Small intestine (tissue), 7 donors: ENCODE data around the gene LRPAP1. TPM values are rescaled to one million over a fixed set of nuclear protein-coding genes. Genes with fewer than 3 reads are reported as not detected.

Experiments used
- DNase-seq, 2 donors: peaks; one replicate each; pipeline versions ENCODE4 v3.0.0 to v3.0.0-alpha.2; 2013
- FAIRE-seq: peaks from 2 replicates; lab custom pipeline; 2012; peaks lifted over from hg19 to GRCh38; lab: Jason Lieb, UNC
- H3K27ac ChIP-seq, 3 donors: one replicate each; pipeline ENCODE4 v1.5.1; 2013; ENCODE audit warnings: low read length in 2 of 3, mild to moderate bottlenecking in 2 of 3, control low read depth in 1 of 3, inconsistent platforms in 1 of 3, low read depth in 1 of 3, moderate library complexity in 1 of 3
- H3K27me3 ChIP-seq, 3 donors: one replicate each; pipeline ENCODE4 v1.6.1; 2013; ENCODE audit warnings: low read length in 3 of 3, inconsistent platforms in 1 of 3; ENCODE audit not compliant: control insufficient read depth in 3 of 3, insufficient read depth in 3 of 3
- H3K36me3 ChIP-seq, 3 donors: one replicate each; pipeline ENCODE4 v1.6.1; 2013; ENCODE audit warnings: low read length in 3 of 3, inconsistent platforms in 1 of 3, low read depth in 1 of 3, mild to moderate bottlenecking in 1 of 3, moderate library complexity in 1 of 3; ENCODE audit not compliant: control insufficient read depth in 3 of 3, insufficient read depth in 2 of 3
- H3K4me1 ChIP-seq, 3 donors: one replicate each; pipeline ENCODE4 v1.6.1; 2013; ENCODE audit warnings: low read length in 2 of 3, inconsistent platforms in 1 of 3, low read depth in 1 of 3, mild to moderate bottlenecking in 1 of 3, moderate library complexity in 1 of 3; ENCODE audit not compliant: control insufficient read depth in 3 of 3, insufficient read depth in 2 of 3
- H3K4me3 ChIP-seq, 3 donors: one replicate each; pipeline ENCODE4 v1.5.1; 2013; ENCODE audit warnings: low read length in 3 of 3, control low read depth in 1 of 3, inconsistent platforms in 1 of 3, low read depth in 1 of 3, mild to moderate bottlenecking in 1 of 3, moderate library complexity in 1 of 3
- H3K9me3 ChIP-seq, 2 donors: one replicate each; pipeline ENCODE4 v1.6.1; 2013; ENCODE audit warnings: low read depth in 1 of 2, low read length in 1 of 2; ENCODE audit not compliant: control insufficient read depth in 2 of 2, insufficient read depth in 1 of 2
- WGBS, 3 donors: extraction: QIAGEN DNeasy Blood & Tissue Kit; methylation state at CpG; one replicate each; pipeline ENCODE4 v1.1.7; 2013; 5-methylcytosine and 5-hydroxymethylcytosine counted together
- polyA plus RNA-seq, 4 donors: library from polyadenylated mRNA; stranded (reverse) in 3 of 4; unstranded in 1 of 4; fragments of 200-250 nt in 3 of 4; fragments of 120-200 nt in 1 of 4; gene quantifications; one replicate each; pipeline versions ENCODE4 v1.2.1 to v1.2.3, GENCODE V29; 2013
- donor health status: healthy with polysubstance abuse.
- donor health status: control.
- donor health status: control.
- donor health status: Bipolar disorder and iron deficiency.
- donor health status: healthy.

LRPAP1 gene
- polyA plus RNA-seq, 4 donors = 20.1 to 268 (median 69.6) TPM

- FAIRE-seq (no peak), DNase-seq (peak in 1 of 2 donors; percentile 64)
- 52 to 79% (median 78%) methylated on average over 22 to 24 of the region's 24 CpGs for WGBS, 3 donors
- Histone ChIP-seq H3K27me3 (peaks cover 0 to 4% (median under 1%) of the 10 kb centered on the region in 3 donors), H3K27ac (peak overlapping the region in 1 of 3 donors; percentile 75), H3K4me1 (peaks cover 0 to 47% (median 0%) of the 10 kb centered on the region in 3 donors), H3K9me3 (no peaks in the 10 kb centered on the region), H3K4me3 (no peak overlapping the region), H3K36me3 (peaks cover 0 to 60% (median 0%) of the 10 kb centered on the region in 3 donors)
Measured at GRCh38 chr4:3497523-3498389, 34.5 kb downstream of the LRPAP1 start.

DNA sequence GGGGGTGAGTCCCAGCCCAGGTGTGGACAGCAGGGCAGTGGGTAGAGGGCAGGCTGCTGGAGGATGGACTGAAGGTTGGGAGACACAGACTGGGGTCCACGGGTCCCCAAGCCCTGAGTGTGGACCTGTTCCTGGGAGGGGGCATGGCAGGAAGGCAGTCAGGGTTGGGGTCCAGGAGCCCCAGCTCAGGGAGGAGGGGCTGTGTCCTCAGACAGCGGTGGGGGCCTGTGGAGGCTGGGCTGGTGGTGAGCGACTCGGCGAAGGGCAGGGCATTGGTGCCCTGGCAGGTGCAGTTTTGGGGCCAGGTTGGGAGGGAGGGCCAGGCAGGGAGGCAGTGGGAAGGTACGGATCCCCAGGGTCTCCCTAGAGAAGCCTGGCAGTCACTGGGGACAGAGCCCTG lies 35.1 kb downstream of the LRPAP1 start:
- Histone ChIP-seq H3K27me3 (peaks cover under 1 to 5% (median 4%) of the 10 kb centered on the region in 3 donors), H3K4me3 (peak overlapping the region in 1 of 3 donors; percentile 13), H3K27ac (peak overlapping the region in 1 of 3 donors; percentile 75), H3K4me1 (peaks cover 0 to 47% (median 0%) of the 10 kb centered on the region in 3 donors), H3K9me3 (no peaks in the 10 kb centered on the region), H3K36me3 (peaks cover 0 to 54% (median 0%) of the 10 kb centered on the region in 3 donors)
- FAIRE-seq (no peak), DNase-seq (no peak)
- WGBS, 3 donors = 35 to 79% (median 58%) methylated on average over 4 to 6 of the region's 6 CpGs

DNA sequence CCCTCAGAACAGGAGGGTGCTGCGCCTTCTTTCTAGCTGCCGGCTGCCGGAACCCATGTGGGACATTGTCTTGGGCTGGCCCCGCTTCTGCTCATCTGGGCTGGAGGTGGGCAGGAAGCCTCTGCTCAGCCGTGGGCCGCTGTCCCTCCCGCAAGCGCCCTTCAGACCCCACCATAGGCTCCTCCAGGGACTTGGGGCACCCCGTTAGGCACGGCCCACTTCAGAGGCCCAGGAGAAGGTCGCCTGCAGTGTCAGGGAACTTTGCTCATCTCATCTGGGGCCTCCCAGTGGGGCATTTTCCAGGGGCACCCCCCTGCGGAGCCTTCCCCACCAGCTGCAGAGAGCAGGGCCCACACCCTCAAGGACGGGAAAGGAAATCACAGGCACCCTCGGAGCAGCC lies 36.2 kb downstream of the LRPAP1 start:
- FAIRE-seq (no peak), DNase-seq (peak in 1 of 2 donors; percentile 91)
- 23 to 49% (median 37%) methylated on average over 11 to 14 of the region's 14 CpGs for WGBS, 3 donors
- no peaks in the 10 kb centered on the region for H3K9me3 ChIP-seq
- H3K36me3 ChIP-seq = peaks cover 0 to 43% (median 0%) of the 10 kb centered on the region in 3 donors
- H3K4me3 ChIP-seq = peak overlapping the region in 1 of 3 donors; percentile 25
- H3K4me1 ChIP-seq = peaks cover 0 to 47% (median 0%) of the 10 kb centered on the region in 3 donors
- H3K27me3 ChIP-seq = peaks cover 2 to 15% (median 4%) of the 10 kb centered on the region in 3 donors
- H3K27ac ChIP-seq = peak overlapping the region in 1 of 3 donors; percentile 75

DNA sequence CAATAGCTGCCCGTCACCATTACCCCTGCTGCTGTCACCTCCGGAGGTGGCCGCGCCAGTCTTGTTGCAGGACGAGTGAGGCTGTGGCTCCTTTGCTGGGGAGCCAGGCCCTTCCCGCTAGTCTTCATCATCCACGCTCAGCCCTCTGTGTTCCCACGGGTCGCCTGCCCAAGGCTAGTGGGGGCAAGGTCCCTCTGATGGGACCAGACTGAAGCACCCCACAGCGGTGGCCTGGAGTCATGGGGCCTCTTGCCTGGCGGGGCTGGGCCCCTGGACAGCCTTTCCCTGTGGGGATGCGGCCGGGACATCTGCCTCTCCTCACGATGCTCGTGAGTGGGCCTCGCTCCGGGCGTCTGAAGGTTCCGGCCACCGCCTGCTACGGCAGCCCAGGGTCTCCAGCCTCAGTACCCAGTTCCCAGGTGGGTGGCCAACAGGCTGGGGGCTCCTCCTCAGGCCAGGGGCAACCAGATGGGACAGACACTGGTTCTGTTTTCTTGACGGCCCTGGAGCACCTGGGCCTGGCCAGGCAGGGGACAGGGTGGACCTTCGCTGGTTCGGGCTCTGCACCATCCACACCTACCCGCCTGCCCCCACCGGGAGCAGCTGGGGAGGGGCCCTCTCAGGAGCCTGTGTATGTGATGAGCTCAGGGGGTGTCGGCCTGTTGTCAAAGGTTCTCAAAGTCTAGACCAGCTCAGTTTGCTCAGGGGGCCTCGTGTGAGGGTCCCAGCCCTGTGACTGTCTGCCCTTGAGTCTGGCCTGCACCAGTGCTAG lies 36.8 kb downstream of the LRPAP1 start:
- Histone ChIP-seq H3K27ac (peak overlapping the region in 1 of 3 donors; percentile 75), H3K27me3 (peaks cover 2 to 18% (median 4%) of the 10 kb centered on the region in 3 donors), H3K36me3 (peaks cover 0 to 36% (median 0%) of the 10 kb centered on the region in 3 donors), H3K4me1 (peaks cover 0 to 47% (median 0%) of the 10 kb centered on the region in 3 donors), H3K4me3 (no peak overlapping the region), H3K9me3 (no peaks in the 10 kb centered on the region)
- FAIRE-seq (no peak), DNase-seq (no peak)
- WGBS, 3 donors = 44 to 71% (median 51%) methylated on average over 20 to 28 of the region's 28 CpGs

GRCh38 chr4:3494462-3494871 lies 37.8 kb downstream of the LRPAP1 start:
- H3K27ac ChIP-seq = peak overlapping the region in 1 of 3 donors; percentile 55
- H3K9me3 ChIP-seq = no peaks in the 10 kb centered on the region
- H3K4me1 ChIP-seq = peaks cover 0 to 47% (median 0%) of the 10 kb centered on the region in 3 donors
- FAIRE-seq = no peak
- 17 to 36% (median 27%) methylated on average over 14 to 15 of the region's 15 CpGs for WGBS, 3 donors
- H3K27me3 ChIP-seq = peaks cover 2 to 21% (median 4%) of the 10 kb centered on the region in 3 donors
- DNase-seq = peak in 1 of 2 donors; percentile 70
- no peak overlapping the region for H3K4me3 ChIP-seq
- H3K36me3 ChIP-seq = peaks cover 0 to 27% (median 0%) of the 10 kb centered on the region in 3 donors

DNA sequence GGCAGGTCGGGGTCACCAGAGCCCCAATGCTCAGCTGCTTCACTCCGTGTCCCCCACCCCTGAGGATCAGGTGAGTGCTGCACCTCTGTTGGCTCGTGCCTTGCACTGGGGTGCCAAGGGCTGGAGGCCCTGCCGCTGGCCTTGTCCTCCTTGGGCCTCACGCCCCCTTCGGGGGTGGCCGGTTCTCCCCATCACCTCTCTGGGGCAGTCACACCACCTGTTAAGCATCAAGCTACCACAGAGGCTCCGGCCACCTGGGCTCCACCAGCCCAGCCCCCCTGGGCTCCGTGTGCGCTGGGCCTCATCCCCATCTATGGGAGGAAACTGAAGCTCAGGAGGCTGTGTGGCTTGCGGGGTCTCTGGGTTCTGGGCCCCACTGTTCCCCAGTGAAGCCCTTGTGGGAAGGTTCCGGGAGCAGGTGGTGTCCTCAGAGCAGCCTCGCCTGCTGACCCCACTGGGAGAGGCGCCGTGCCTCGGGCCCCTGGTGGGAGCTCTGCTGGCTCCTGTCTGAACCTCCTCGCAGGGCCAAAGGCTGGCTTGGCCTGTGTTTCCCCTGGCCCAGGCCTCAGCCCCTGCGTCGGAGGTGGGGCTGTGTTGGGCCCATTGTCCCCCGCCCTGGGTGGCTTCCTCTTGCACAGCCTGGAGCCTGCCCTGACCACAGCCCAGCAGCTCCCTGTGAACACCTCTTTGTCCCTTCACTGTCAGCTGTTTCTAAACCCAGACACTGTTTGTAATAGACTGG lies 38.3 kb downstream of the LRPAP1 start:
- Histone ChIP-seq H3K27me3 (peaks cover 2 to 27% (median 4%) of the 10 kb centered on the region in 3 donors), H3K9me3 (no peaks in the 10 kb centered on the region), H3K4me3 (no peak overlapping the region), H3K4me1 (peaks cover 0 to 47% (median 0%) of the 10 kb centered on the region in 3 donors), H3K27ac (peak overlapping the region in 1 of 3 donors; percentile 55), H3K36me3 (peaks cover 0 to 21% (median 0%) of the 10 kb centered on the region in 3 donors)
- DNase-seq (no peak), FAIRE-seq (no peak)
- 44 to 56% (median 48%) methylated on average over 16 to 20 of the region's 20 CpGs for WGBS, 3 donors

DNA sequence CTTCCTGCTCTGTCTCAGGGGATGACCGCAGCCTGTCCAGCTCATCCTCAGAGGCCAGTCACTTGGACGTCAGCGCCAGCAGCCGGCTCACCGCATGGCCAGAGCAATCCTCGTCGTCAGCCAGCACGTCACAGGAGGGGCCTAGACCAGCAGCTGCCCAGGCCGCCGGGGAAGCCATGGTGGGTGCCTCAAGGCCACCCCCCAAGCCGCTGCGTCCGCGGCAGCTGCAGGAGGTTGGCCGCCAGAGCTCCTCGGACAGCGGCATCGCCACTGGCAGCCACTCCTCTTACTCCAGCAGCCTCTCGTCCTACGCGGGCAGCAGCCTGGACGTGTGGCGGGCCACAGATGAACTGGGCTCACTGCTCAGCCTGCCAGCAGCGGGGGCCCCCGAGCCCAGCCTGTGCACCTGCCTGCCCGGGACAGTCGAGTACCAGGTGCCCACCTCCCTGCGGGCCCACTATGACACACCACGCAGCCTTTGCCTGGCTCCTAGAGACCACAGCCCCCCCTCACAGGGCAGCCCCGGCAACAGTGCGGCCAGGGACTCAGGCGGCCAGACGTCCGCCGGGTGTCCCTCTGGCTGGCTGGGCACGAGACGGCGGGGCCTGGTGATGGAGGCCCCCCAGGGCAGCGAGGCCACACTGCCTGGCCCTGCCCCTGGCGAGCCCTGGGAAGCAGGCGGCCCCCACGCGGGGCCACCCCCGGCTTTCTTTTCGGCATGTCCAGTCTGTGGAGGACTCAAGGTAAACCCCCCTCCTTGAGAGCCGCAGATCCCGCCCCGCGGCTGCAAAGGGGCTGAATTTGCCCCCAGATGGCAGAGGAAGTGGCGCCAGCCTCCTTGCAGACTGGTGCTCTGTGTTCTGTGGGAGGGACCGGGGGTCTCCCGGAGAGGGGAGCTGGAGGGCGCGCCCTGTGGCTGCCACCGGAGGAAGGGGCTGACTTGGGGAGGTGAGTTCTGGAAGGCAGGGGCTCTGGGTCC lies 39.2 kb downstream of the LRPAP1 start:
- Histone ChIP-seq H3K27ac (no peak overlapping the region), H3K4me3 (no peak overlapping the region), H3K36me3 (peaks cover 0 to 13% (median 0%) of the 10 kb centered on the region in 3 donors), H3K27me3 (peaks cover 2 to 36% (median 4%) of the 10 kb centered on the region in 3 donors), H3K9me3 (no peaks in the 10 kb centered on the region), H3K4me1 (peaks cover 0 to 46% (median 0%) of the 10 kb centered on the region in 3 donors)
- WGBS, 3 donors = 70 to 82% (median 76%) methylated on average over 51 to 55 of the region's 55 CpGs
- FAIRE-seq (no peak), DNase-seq (no peak)
